HepG2 (cell line): Measurements from ENCODE around the gene CARMIL3. TPM values are rescaled to one million over a fixed set of nuclear protein-coding genes. Genes with fewer than 3 reads are reported as not detected.

ENCODE experiments used
- ATRX ChIP-seq: sonication (generic); formaldehyde crosslinking; IDR thresholded peaks from 2 replicates; pipeline ENCODE4 v1.4.0; 2020; ENCODE audit warnings: missing genetic modification reagents, borderline replicate concordance
- CBX1 ChIP-seq: IDR thresholded peaks from one replicate; pipeline ENCODE4 v1.6.1; 2016; ENCODE audit warnings: antibody characterized with exemption, low read depth
- ETV6 ChIP-seq: sonication (generic); formaldehyde crosslinking; conservative IDR thresholded peaks from 2 replicates; pipeline ENCODE4 v1.4.0; 2020; ENCODE audit warnings: missing genetic modification reagents
- HNF4G ChIP-seq, 2 experiments: sonication (generic) in 1 of 2; formaldehyde crosslinking in 1 of 2; IDR thresholded peaks; 2 replicates each; pipeline versions ENCODE4 v1.4.0 to v1.6.1; 2011 to 2020; ENCODE audit warnings: borderline replicate concordance in 2 of 2, low read depth in 2 of 2, mild to moderate bottlenecking in 2 of 2, low read length in 1 of 2, missing genetic modification reagents in 1 of 2, moderate library complexity in 1 of 2
- MBNL3 ChIP-seq: fragments of 250-450 bp; sonication (Bioruptor Pico); conservative IDR thresholded peaks from 2 replicates; pipeline ENCODE4 v1.8.0; 2022; ENCODE audit warnings: mild to moderate bottlenecking, inconsistent platforms
- NCOA2 ChIP-seq: sonication (generic); formaldehyde crosslinking; IDR thresholded peaks from 2 replicates; pipeline ENCODE4 v1.8.0; 2022; ENCODE audit warnings: inconsistent platforms
- NFE2L2 ChIP-seq: fragments of 150-350 bp; IDR thresholded peaks from 2 replicates; pipeline ENCODE4 v1.6.1; 2014; ENCODE audit warnings: low read length
- NR2F2 ChIP-seq: IDR thresholded peaks from 2 replicates; pipeline ENCODE4 v1.6.1; 2012; ENCODE audit warnings: low read depth, inconsistent platforms, borderline replicate concordance
- POLR2G ChIP-seq: fragments of 200-400 bp; formaldehyde crosslinking; IDR thresholded peaks from 2 replicates; pipeline ENCODE4 v1.6.1; 2018; ENCODE audit warnings: mild to moderate bottlenecking, low read depth, low read length, moderate library complexity
- RBAK ChIP-seq: sonication (generic); formaldehyde crosslinking; IDR thresholded peaks from 2 replicates; pipeline ENCODE4 v1.5.1; 2020; ENCODE audit warnings: mild to moderate bottlenecking, missing genetic modification reagents
- RCOR2 ChIP-seq: IDR thresholded peaks from 2 replicates; pipeline ENCODE4 v1.6.1; 2016; ENCODE audit warnings: missing biosample characterization, missing genetic modification reagents
- STAT5B ChIP-seq: sonication (generic); formaldehyde crosslinking; IDR thresholded peaks from 2 replicates; pipeline ENCODE4 v1.4.0; 2020; ENCODE audit warnings: missing genetic modification reagents
- SYNCRIP ChIP-seq: fragments of 200-400 bp; formaldehyde crosslinking; IDR thresholded peaks from 2 replicates; pipeline ENCODE4 v1.6.1; 2018; ENCODE audit warnings: mild to moderate bottlenecking, low read depth, low read length; ENCODE audit not compliant: insufficient read depth
- ZBTB1 ChIP-seq: sonication (generic); formaldehyde crosslinking; IDR thresholded peaks from 2 replicates; pipeline ENCODE4 v1.4.0; 2020; ENCODE audit warnings: missing genetic modification reagents, borderline replicate concordance
- ZMYM2 ChIP-seq: sonication (generic); formaldehyde crosslinking; IDR thresholded peaks from 2 replicates; pipeline ENCODE4 v1.8.0; 2022; ENCODE audit warnings: mild to moderate bottlenecking, missing genetic modification reagents
- ZNF256 ChIP-seq: sonication (generic); formaldehyde crosslinking; conservative IDR thresholded peaks from 2 replicates; pipeline ENCODE4 v1.4.0; 2020; ENCODE audit warnings: missing genetic modification reagents
- ZNF441 ChIP-seq: sonication (generic); formaldehyde crosslinking; IDR thresholded peaks from 2 replicates; pipeline ENCODE4 v1.7.0; 2021; ENCODE audit warnings: missing genetic modification reagents, borderline replicate concordance
- ZNF556 ChIP-seq: sonication (generic); formaldehyde crosslinking; IDR thresholded peaks from 2 replicates; pipeline ENCODE4 v1.4.0; 2020; ENCODE audit warnings: mild to moderate bottlenecking, missing genetic modification reagents, borderline replicate concordance
- ZNF619 ChIP-seq: sonication (generic); formaldehyde crosslinking; IDR thresholded peaks from 2 replicates; pipeline ENCODE4 v1.4.0; 2020; ENCODE audit warnings: mild to moderate bottlenecking, missing genetic modification reagents
- ZNF839 ChIP-seq: sonication (generic); formaldehyde crosslinking; IDR thresholded peaks from 2 replicates; pipeline ENCODE4 v1.4.0; 2020; ENCODE audit warnings: missing genetic modification reagents, mild to moderate bottlenecking, borderline replicate concordance
- polyA plus RNA-seq, 8 experiments: library from polyadenylated mRNA; depleted of rRNA in 3 of 8; stranded (reverse) in 7 of 8; unstranded in 1 of 8; fragments of >200 nt; fragmentation: Illumina TruSeq in 4 of 8; extraction: Trizol in 4 of 8; gene quantifications; 2 replicates each; pipeline versions ENCODE4 v1.2.1 to v1.2.3, GENCODE V29; 2011 to 2016; ENCODE audit warnings: low read depth in 4 of 8, missing spikeins in 1 of 8, mixed read lengths in 1 of 8; ENCODE audit not compliant: insufficient read depth in 1 of 8
- total RNA-seq, 5 experiments: library from RNA; depleted of rRNA; stranded (reverse); fragments of >200 nt; fragmentation: Illumina TruSeq; extraction: Trizol; gene quantifications; 2 replicates each; pipeline ENCODE4 v1.2.3, GENCODE V29; 2016; ENCODE audit warnings: low read depth in 1 of 5
- TF ChIP-seq, protein P1 (sequence below): sonication (generic); formaldehyde crosslinking; IDR thresholded peaks from 2 replicates; pipeline ENCODE4 v1.5.1; 2020; ENCODE audit warnings: missing genetic modification reagents, mild to moderate bottlenecking, borderline replicate concordance
- TF ChIP-seq, protein P2 (sequence below): sonication (generic); formaldehyde crosslinking; IDR thresholded peaks from 2 replicates; pipeline ENCODE4 v1.4.0; 2020; ENCODE audit warnings: missing genetic modification reagents, borderline replicate concordance
- TF ChIP-seq, protein P3 (sequence below): sonication (generic); formaldehyde crosslinking; IDR thresholded peaks from 2 replicates; pipeline ENCODE4 v1.5.0; 2020; ENCODE audit warnings: mild to moderate bottlenecking, missing genetic modification reagents, moderate library complexity

Gene CARMIL3
- total and polyA plus RNA-seq, 2 of the 13 experiments (the other 11 are each of a cell fraction or from before 2014, with no cell fraction given): 0.27 to 0.55 TPM

DNA sequence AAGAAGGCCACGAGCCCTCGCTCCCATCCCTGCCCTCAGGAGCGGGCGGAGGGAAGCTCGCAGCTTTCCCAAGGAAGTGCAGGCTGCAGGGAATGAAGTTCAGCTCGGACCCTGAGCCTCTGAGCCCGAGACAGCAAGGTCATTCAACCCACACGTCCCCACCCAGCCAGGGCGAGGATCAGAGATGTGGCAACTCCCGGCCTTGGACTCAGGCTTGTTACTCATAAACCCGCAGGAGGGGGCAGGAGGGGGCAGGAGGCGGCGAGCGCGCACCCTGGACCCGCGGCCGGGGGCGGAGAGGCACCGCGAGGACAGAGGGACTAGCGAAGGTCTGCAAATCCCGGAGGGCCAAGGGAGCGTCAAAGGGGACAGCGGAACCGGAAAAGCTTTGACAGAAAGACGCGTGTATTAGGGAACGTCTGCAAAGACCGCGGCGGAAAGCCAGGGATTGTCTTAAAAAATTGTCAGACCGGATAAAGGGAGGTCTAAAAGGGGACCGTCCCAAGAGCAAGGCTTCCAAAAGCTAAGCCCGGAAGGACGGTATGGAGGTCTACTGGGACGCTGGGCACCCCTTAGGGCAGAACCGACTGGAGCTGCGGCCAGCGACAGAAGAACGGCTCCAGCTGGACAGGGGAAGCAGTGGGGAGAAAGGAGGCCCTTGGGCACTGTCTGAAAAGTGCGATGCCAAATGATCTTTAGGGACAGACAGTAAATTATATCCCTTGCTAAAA is 62.2 kb downstream of the CARMIL3 start (continued):
- TF ChIP-seq, protein P1, sequence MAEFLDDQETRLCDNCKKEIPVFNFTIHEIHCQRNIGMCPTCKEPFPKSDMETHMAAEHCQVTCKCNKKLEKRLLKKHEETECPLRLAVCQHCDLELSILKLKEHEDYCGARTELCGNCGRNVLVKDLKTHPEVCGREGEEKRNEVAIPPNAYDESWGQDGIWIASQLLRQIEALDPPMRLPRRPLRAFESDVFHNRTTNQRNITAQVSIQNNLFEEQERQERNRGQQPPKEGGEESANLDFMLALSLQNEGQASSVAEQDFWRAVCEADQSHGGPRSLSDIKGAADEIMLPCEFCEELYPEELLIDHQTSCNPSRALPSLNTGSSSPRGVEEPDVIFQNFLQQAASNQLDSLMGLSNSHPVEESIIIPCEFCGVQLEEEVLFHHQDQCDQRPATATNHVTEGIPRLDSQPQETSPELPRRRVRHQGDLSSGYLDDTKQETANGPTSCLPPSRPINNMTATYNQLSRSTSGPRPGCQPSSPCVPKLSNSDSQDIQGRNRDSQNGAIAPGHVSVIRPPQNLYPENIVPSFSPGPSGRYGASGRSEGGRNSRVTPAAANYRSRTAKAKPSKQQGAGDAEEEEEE (CRISPR knock-in tag): peak; percentile 55
- TF ChIP-seq NR2F2 (no peak), MBNL3 (no peak), HNF4G (IDR thresholded peaks at IDR 0.05; ENCODE audit: borderline replicate concordance, low read depth, low read length) (peak; percentile 100), HNF4G (CRISPR knock-in tag; IDR thresholded peaks at IDR 0.05; ENCODE audit: borderline replicate concordance, low read depth) (peak; percentile 100), POLR2G (peak; percentile 95), ATRX (CRISPR knock-in tag) (no peak), ETV6 (CRISPR knock-in tag) (peak; percentile 93), ZNF441 (peak; percentile 97), CBX1 (peak; percentile 97), NCOA2 (CRISPR knock-in tag) (peak; percentile 97), ZNF839 (CRISPR knock-in tag) (peak; percentile 97; the same call in 1 of the 2 replicates), ZBTB1 (CRISPR knock-in tag) (peak; percentile 82; the same call in 1 of the 2 replicates), ZMYM2 (peak; percentile 95), RCOR2 (CRISPR knock-in tag) (peak; percentile 99), SYNCRIP (no peak), ZNF619 (CRISPR knock-in tag) (peak; percentile 100), RBAK (CRISPR knock-in tag) (0 out of 2 replicates have a peak, but pooled peaks have one; percentile 3), NFE2L2 (no peak), ZNF556 (peak; percentile 100), STAT5B (peak; percentile 60; the same call in 1 of the 2 replicates), ZNF256 (CRISPR knock-in tag) (0 out of 2 replicates have a peak, but pooled peaks have one; percentile 78)
- TF ChIP-seq, protein P2, sequence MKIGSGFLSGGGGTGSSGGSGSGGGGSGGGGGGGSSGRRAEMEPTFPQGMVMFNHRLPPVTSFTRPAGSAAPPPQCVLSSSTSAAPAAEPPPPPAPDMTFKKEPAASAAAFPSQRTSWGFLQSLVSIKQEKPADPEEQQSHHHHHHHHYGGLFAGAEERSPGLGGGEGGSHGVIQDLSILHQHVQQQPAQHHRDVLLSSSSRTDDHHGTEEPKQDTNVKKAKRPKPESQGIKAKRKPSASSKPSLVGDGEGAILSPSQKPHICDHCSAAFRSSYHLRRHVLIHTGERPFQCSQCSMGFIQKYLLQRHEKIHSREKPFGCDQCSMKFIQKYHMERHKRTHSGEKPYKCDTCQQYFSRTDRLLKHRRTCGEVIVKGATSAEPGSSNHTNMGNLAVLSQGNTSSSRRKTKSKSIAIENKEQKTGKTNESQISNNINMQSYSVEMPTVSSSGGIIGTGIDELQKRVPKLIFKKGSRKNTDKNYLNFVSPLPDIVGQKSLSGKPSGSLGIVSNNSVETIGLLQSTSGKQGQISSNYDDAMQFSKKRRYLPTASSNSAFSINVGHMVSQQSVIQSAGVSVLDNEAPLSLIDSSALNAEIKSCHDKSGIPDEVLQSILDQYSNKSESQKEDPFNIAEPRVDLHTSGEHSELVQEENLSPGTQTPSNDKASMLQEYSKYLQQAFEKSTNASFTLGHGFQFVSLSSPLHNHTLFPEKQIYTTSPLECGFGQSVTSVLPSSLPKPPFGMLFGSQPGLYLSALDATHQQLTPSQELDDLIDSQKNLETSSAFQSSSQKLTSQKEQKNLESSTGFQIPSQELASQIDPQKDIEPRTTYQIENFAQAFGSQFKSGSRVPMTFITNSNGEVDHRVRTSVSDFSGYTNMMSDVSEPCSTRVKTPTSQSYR (CRISPR knock-in tag): peak; percentile 94; the same call in 1 of the 2 replicates
- TF ChIP-seq, protein P3, sequence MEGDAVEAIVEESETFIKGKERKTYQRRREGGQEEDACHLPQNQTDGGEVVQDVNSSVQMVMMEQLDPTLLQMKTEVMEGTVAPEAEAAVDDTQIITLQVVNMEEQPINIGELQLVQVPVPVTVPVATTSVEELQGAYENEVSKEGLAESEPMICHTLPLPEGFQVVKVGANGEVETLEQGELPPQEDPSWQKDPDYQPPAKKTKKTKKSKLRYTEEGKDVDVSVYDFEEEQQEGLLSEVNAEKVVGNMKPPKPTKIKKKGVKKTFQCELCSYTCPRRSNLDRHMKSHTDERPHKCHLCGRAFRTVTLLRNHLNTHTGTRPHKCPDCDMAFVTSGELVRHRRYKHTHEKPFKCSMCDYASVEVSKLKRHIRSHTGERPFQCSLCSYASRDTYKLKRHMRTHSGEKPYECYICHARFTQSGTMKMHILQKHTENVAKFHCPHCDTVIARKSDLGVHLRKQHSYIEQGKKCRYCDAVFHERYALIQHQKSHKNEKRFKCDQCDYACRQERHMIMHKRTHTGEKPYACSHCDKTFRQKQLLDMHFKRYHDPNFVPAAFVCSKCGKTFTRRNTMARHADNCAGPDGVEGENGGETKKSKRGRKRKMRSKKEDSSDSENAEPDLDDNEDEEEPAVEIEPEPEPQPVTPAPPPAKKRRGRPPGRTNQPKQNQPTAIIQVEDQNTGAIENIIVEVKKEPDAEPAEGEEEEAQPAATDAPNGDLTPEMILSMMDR (CRISPR knock-in tag): peak; percentile 63
